GM12874 (cell line): ENCODE data around the gene SKIC3.
A peak's percentile ranks its signal among the peaks of the same experiment; 100 is the strongest.

Experiments used
- TF ChIP-seq, protein P1 (sequence below): IDR thresholded peaks from 2 replicates; pipeline ENCODE4 v1.5.1; 2011; ENCODE audit warnings: low read depth, mild to moderate bottlenecking, control low read depth, low read length, moderate library complexity; ENCODE audit not compliant: insufficient read depth

SKIC3 gene

DNA sequence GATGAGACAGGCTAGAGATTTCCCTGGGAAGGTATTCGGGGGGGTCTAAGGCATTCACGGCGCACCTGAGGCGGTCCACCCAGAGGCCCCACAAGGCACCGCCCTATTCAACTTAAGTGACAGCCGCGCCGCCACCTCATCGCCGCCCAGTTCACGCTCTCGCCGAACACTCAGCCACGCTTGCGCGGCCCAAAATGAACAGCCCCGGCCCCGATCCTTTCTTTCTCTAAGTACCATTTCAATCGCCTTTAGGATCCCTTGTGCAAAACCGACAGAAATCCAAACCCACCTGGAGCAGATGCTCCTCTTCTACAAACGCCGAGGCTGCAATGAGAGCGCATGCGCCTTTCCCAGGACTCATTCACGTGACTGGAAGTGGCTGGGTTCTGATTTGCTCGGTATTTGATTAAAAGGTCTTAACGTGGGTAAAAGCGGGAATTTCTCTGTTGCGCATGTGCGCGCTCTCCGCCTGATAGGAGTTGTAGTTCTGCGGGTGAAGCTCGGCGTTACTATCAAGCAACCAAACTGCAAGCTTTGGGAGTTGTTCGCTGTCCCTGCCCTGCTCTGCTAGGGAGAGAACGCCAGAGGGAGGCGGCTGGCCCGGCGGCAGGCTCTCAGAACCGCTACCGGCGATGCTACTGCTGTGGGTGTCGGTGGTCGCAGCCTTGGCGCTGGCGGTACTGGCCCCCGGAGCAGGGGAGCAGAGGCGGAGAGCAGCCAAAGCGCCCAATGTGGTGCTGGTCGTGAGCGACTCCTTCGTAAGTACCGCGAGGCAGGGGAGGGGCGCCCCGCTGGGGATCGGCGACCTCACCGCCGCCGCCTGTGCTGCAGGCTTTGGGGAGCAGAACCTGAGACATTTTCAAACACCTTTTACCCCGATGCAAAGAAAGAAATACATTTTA is at the start of gene SKIC3, which contains the start of gene ARSK:
TSS of gene SKIC3 (minus strand) at position 331 of the 902 bp plus-strand sequence. CDS start 7,827 bp downstream, outside the sequence.
TSS of gene ARSK (plus strand) at position 455 of the 902 bp plus-strand sequence. CDS start at position 633, 178 bp downstream.
- TF ChIP-seq, protein P1, sequence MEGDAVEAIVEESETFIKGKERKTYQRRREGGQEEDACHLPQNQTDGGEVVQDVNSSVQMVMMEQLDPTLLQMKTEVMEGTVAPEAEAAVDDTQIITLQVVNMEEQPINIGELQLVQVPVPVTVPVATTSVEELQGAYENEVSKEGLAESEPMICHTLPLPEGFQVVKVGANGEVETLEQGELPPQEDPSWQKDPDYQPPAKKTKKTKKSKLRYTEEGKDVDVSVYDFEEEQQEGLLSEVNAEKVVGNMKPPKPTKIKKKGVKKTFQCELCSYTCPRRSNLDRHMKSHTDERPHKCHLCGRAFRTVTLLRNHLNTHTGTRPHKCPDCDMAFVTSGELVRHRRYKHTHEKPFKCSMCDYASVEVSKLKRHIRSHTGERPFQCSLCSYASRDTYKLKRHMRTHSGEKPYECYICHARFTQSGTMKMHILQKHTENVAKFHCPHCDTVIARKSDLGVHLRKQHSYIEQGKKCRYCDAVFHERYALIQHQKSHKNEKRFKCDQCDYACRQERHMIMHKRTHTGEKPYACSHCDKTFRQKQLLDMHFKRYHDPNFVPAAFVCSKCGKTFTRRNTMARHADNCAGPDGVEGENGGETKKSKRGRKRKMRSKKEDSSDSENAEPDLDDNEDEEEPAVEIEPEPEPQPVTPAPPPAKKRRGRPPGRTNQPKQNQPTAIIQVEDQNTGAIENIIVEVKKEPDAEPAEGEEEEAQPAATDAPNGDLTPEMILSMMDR = peak; percentile 18; the same call in 1 of the 2 replicates

DNA sequence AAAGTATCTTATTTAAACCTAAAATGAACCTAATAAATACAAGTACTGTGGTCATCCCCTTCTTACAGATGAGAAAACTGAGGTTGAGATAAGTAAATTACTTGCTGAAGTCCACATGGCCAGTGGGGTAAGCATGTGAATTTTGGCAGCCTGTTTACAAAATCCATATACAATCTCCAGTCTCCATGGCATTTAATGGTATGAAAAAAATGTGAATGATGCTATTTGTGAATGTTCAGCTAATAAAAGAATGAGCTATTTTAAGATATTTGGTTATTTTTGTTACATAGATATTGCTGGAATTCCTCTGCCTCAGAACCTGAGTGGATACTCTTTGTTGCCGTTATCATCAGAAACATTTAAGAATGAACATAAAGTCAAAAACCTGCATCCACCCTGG is 45.8 kb upstream of the SKIC3 start:
- TF ChIP-seq, protein P1 = no peak

DNA sequence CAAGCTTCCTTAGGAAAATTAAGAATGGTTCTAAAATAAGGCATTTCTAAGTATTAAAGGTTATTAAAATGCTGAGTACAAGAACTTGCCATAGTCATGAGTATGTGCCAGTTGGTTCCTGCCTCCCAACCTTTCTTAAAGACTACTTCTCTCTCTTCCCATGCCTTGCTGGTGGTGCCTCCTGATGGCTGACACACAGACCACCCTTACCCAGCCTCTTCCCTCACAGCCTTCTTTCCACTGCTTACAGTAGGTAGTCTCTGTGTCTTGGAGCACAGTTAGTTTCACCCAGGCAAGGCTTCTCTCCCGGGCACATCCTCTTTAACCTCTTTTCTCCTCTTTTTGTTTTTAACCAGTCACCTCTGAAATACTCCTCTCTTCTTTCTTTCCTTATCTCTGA is 44.5 kb upstream of the SKIC3 start:
- TF ChIP-seq, protein P1 = no peak

- TF ChIP-seq, protein P1 = no peak
Observed at GRCh38 chr5:95595289-95595931, 40.6 kb upstream of the SKIC3 start.

GRCh38 chr5:95591490-95591901 is 36.7 kb upstream of the SKIC3 start:
- TF ChIP-seq, protein P1 = no peak

- TF ChIP-seq, protein P1 = no peak
Observed at GRCh38 chr5:95590880-95591279, 36.1 kb upstream of the SKIC3 start.

GRCh38 chr5:95583992-95584391 is 29.2 kb upstream of the SKIC3 start:
- TF ChIP-seq, protein P1 = no peak
